CD4-positive, alpha-beta T cell treated with Interleukin-6 at 100 ng/mL for 8 hours (primary cell): ENCODE measurements around the gene L1TD1.
"Not testable (repeated sequence)": the region's sequence is repeated elsewhere in the genome, so short reads cannot be mapped to it uniquely, and the experiment has no call there.

Experiments
- DNase-seq: peaks from one replicate; pipeline ENCODE4 v3.0.0-alpha.2; 2020; ENCODE audit warnings: mixed read lengths, low spot score

Gene L1TD1

GRCh38 chr1:62207187-62207586 is 12.5 kb downstream of the L1TD1 start:
- no peak for DNase-seq

- no peak for DNase-seq
Measured at GRCh38 chr1:62208087-62208486, 13.4 kb downstream of the L1TD1 start.

- no peak for DNase-seq
Measured at GRCh38 chr1:62208970-62209369, 14.3 kb downstream of the L1TD1 start.

- DNase-seq, result no peak
Measured at GRCh38 chr1:62209931-62210595, 15.4 kb downstream of the L1TD1 start.

GRCh38 chr1:62210960-62211359 is 16.3 kb downstream of the L1TD1 start:
- DNase-seq, result no peak

- DNase-seq, result no peak
Measured at GRCh38 chr1:62212411-62212810, 17.8 kb downstream of the L1TD1 start.

- no peak for DNase-seq
Measured at GRCh38 chr1:62213075-62213914, 18.6 kb downstream of the L1TD1 start.

- no peak for DNase-seq
Measured at GRCh38 chr1:62218604-62219003, 24.0 kb downstream of the L1TD1 start.

GRCh38 chr1:62220456-62220855 is 25.8 kb downstream of the L1TD1 start:
- not testable (repeated sequence) for DNase-seq

GRCh38 chr1:62221171-62221570 is 26.5 kb downstream of the L1TD1 start:
- DNase-seq, result no peak

GRCh38 chr1:62222321-62222720 is 27.7 kb downstream of the L1TD1 start:
- no peak for DNase-seq

- DNase-seq, result no peak
Measured at GRCh38 chr1:62224182-62224581, 29.5 kb downstream of the L1TD1 start.

GRCh38 chr1:62227496-62227895 is 32.8 kb downstream of the L1TD1 start:
- no peak for DNase-seq

GRCh38 chr1:62228136-62228882 is 33.7 kb downstream of the L1TD1 start:
- no peak for DNase-seq

- no peak for DNase-seq
Measured at GRCh38 chr1:62228883-62229187, 34.2 kb downstream of the L1TD1 start.

- no peak for DNase-seq
Measured at GRCh38 chr1:62229468-62229867, 34.8 kb downstream of the L1TD1 start.

GRCh38 chr1:62229932-62230331 is 35.3 kb downstream of the L1TD1 start:
- no peak for DNase-seq

GRCh38 chr1:62230718-62231117 is 36.1 kb downstream of the L1TD1 start:
- DNase-seq, result no peak

GRCh38 chr1:62232871-62233278 is 38.2 kb downstream of the L1TD1 start:
- DNase-seq, result no peak

- DNase-seq, result no peak
Measured at GRCh38 chr1:62233926-62234450, 39.3 kb downstream of the L1TD1 start.

GRCh38 chr1:62234688-62235087 is 40.0 kb downstream of the L1TD1 start:
- no peak for DNase-seq

GRCh38 chr1:62235576-62235975 is 40.9 kb downstream of the L1TD1 start:
- no peak for DNase-seq

- no peak for DNase-seq
Measured at GRCh38 chr1:62237361-62237760, 42.7 kb downstream of the L1TD1 start.
